Measurements from ENCODE around the gene LCP2.
"Not testable (repeated sequence)": the region's sequence is repeated elsewhere in the genome, so short reads cannot be mapped to it uniquely, and the experiment has no call there.

LCP2 gene

DNA sequence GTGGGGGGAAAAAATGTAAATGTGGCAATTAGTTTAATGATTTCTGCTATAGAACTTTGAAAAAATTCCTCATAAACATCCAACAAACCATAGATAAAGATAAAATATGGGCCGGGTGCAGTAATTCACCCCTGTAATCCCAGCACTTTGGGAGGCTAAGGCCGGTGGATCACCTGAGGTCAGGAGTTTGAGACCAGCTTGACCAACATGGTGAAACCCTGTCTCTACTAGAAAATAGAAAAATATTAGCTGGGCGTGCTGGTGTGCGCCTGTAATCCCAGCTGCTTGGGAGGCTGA, 48.7 kb downstream of the LCP2 start:
- not testable (repeated sequence) for DNase-seq (ENCODE audit: low read depth, low spot score)

DNA sequence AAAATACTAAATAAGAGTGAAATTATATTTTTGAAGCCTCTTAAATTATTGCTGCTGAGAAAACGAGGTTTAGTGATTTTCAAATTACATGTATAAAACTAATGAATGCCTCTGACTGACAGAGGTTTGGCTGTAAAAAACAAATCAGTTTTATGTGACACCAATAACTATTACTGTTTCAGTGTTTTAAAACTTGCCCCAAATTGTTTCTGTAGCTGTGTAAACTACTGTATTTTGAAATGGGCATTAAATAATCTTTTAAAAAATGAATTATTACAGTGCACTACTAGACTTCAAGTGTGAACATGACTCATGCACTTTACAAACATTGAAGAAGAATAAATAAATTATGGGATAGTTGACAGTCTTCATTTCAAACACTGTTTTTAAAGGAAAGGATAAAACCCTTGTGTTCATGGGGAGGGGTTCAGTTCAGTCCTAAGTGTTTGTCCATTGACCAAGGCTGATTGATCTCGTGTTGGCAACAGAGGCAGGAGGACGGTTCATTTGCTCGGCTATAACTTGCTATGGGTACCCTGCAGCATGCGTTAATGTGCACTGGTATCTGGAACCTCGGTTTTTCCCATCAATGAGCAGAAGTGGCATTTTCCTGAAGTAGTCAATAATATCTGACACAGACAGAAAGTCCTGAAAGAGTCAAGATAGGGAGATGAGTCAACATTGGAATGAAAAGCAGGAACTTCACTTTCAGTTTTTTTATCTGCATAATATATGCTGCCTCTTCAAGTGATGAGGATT, 49.2 kb downstream of the LCP2 start:
- no peak for DNase-seq (ENCODE audit: low read depth, low spot score)

DNA sequence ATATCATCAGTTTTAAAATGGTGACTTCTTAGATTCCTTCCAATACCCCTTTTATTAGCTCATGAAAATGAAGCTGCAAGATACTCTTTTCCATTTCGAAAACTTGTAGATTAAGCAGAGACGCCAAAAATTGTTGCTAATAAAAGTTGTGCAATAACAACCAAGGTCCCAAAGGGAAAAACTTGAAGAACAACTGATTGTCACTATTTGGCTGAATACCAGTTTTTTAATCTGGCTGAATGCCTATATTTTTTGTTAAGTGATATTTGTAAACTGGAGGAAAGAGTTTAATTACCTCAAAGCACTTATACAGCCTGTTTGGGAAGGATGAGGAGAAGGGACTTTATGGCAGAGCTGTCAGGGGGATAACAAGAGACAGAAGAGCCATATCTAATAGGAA, 50.2 kb downstream of the LCP2 start:
- no peak for DNase-seq (ENCODE audit: low read depth, low spot score)

DNA sequence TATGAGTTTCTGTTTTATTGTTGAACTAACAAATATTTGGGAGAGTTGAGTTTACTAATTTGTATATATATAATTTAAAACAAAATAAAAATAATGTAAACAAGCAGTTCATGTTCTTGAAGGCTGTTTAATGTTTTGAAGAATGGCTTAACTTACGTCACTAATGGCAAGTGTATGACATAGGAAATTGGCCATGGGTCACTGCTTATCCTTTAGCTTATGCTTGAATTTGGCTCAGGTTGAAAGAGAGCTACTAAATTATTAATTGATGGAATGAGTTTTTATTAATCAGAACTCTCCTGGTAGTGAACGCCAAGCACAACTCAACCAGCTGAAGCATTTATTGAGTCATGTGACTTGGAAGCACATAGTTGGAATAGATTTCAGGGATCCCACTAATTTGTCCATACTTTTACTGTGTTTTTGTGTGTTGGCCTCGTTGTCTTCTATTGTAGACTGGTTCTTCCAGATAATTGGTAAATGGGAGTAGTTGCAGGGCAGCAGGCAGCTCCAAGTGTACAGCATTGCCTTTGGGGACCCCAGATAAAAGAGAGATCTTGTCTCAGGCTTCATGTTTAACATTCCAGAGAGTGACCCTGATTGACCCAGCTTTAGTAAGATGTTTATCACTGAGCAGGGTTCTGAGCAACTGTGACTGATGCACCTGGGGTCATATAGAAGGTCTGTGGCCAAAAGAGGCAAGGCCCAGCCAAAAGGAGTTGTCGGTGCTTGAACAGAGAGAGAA, 51.3 kb downstream of the LCP2 start:
- DNase-seq (ENCODE audit: low read depth, low spot score) = no peak

DNA sequence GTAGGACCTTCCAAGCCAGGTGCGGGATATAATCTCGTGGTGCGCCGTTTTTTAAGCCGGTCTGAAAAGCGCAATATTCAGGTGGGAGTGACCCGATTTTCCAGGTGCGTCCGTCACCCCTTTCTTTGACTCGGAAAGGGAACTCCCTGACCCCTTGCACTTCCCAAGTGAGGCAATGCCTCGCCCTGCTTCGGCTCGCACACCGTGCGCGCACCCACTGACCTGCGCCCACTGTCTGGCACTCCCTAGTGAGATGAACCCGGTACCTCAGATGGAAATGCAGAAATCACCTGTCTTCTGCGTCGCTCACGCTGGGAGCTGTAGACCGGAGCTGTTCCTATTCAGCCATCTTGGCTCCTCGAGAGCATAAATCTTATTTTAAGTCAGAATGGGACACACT, 52.1 kb downstream of the LCP2 start:
- not testable (repeated sequence) for DNase-seq (ENCODE audit: low read depth, low spot score)

DNA sequence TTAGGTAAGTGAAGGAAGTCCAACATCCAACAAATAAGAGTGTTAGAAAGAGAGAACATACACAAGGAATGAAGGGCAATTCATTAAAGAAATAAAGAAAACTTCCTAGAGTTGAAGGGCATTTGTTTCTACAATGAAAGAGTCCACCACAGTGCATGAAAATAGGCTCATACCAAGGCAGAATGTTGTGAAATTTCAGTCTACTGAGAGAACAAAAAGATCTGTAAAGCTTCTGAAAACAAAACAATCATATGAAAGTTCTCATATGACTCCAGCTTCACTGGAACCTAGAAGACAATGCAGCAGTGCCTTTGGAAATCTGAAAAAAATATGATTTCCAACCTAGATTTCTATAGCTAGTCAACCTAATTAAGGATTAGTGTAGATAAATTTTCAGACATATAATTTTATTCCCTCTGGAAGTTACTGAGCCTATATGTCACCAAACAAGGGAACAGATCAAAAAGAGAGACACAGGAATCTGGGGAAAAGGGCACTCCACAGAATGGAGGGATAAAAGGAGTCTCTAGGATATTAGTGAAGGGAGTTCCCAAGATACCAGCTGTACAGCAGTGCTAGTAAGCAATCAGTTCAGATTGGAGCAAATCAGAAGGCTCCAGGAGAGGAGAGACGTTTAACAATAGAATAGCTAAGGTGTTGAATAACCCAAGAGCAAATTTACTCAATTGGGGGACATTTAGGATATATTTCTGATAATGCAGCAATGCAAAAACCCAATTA, 59.0 kb downstream of the LCP2 start:
- no peak for DNase-seq (ENCODE audit: low read depth, low spot score)

DNA sequence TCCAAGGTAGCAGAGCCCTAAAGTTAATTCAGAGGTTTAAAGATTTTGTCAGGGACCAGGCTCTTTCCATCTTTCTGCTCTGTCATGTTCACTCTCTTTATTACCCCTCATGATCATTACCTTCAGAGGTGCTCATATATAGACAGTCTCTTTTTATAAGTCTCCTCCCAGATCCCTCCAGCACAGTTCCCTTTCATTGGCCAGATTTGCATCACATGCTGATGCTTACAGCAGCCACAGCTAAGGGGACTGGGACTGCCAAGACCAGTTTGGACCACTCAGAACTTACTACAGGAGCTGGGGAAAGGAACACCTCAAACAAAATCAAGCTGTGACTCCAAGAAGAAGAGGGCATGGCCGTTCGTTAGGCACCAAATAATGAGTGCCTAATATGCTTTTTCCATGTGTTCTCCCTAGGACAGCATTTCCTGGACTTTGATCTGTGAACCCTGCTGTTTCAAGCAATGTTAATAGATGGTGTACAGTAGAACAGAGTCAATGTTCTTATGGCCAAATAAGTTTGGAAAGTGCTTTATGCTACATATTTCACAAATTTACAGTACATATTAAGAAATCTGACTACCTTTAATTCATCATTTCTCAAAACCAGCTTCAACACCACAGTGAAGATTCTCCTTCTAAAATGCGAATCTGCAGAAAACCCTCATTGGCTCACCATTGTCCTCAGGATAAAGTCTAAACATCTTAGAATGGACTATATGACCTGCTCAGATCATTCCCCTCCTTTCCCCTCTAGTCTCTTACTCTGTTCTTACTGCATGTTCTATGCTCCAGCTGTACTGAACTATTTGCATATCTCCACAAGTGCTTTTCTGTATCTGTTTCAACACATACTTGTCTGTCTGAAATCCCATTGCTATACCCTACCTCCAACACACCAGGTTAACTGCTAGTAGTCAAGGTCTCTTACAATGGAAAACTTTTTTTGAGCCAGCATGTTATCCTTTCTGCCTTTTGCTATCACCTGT, 61.4 kb downstream of the LCP2 start:
- no peak for DNase-seq (ENCODE audit: low read depth, low spot score)

DNA sequence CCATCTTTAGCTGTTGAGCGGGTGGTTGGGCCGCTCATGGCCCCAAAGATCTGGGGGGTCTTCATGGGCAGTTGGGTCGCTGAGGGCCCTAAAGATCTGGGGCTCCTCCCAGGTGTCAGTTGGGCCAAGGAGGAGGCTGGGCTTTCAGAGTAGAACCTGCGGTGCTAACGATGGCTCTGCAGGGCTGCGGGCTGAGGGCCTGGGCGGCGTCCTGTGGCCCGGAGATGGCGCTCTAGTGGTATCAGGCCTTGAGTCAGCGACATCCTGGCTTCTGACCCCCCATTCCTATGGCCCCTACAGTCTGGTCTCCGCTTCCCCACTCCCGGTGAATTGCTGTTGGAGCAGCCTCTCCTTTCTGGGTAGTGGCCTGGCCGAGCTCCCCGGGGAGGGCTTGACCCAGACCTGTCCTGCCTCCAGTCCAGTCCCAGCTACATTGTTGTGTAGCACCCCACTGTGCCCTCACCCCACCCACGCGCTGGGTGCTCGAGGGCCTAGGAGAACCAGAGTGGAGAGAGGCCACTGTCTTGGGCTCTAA, 64.2 kb downstream of the LCP2 start:
- DNase-seq (ENCODE audit: low read depth, low spot score) = no peak

DNA sequence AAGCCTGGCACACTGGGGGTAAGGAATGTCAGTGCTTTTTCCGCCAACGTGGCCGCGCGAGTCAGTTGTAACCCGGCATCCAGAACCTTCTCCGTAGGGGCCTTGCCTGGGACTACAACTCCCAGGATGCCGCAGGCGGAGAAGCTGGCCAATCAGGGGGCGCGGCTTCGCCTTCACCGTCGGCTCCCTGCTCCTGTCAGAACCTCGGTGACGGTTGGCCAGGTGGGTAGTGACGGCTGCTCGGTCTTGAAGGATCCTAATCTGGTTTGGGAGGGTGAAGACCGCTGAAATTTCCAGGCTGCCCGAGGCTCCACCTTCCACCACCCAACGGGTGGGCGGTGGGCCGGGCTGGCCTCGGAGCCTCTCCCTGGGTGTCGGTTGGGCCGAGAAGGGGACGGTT, 64.8 kb downstream of the LCP2 start, which contains the start of gene C5orf58:
Gene C5orf58, plus strand, starts transcription at position 200 of the 400 bp plus-strand sequence. CDS start 1,992 bp downstream, outside the sequence.
- no peak for DNase-seq (ENCODE audit: low read depth, low spot score)

DNA sequence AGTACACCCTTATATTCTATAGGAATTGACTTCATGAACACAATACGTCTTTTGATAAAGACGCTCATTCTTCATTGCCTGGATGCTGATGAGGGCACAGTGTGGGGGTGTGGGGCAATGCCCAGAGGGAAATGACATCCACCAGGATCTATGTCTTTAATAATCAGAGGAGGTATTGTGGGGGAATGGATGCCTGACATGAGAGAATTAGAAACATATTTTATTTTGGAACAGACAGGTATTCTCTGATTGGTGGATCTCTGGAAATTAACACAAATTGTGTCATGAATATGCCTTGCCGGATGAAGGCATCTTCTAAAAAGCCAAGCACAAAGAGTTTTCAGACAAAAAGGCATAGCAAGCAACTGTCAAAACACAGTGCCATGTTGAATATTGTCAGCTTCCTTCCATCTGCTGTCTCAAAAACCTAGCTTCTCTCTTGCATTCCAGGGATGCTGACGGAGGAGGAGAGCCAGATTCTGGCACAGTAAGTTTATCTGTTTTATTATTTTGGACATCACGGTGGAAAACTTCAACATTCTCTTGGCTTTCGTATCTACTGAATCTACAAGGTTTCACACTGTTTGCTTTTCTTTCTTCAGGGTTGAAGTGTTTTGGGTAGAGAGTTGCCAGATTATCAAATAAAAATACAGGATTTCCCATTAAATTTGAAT, 68.7 kb downstream of the LCP2 start:
- no peak for DNase-seq (ENCODE audit: low read depth, low spot score)

DNA sequence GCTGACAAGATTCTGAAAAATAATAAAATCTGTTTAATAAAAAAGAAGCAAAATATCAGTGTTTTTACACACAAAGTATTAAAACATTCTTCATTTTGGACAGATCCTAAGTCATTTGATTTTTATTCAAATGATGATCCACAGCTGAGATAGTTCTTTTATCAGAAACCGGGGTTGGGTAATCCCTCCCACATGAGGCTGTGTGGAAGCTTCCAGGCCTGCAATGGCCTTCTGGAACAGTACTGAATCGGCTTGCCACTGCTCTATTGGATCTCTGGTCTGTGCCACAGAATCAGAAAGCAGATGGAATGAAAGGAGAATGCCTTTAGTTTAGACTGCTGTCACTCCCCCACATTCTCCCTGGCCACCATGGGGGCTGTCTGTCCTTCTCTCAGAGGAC, 70.9 kb downstream of the LCP2 start:
- DNase-seq (ENCODE audit: low read depth, low spot score) = no peak

DNA sequence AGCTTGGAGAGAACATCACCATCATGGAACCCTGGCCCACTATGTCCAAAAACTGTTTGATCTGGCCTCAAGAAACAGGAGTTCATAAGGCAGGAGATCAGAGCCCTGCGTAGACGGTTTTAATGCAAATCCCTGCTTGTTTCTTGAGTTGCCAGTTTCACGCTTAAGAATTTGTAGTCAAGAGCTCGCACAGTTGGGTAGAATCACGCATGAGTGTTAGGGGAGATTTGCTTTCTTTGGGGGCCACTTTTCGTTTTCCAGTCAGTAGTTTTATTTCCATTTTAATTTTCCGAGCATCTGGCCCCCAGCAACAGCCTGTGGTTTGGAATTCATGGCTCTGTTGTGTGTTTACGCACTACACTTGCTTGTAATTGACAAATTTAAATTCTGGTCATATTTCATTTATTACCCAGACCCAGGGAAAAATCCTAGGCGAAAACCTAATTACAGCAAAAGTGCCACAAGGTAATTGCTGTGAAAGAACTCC, 71.4 kb downstream of the LCP2 start:
- DNase-seq (ENCODE audit: low read depth, low spot score) = no peak

DNA sequence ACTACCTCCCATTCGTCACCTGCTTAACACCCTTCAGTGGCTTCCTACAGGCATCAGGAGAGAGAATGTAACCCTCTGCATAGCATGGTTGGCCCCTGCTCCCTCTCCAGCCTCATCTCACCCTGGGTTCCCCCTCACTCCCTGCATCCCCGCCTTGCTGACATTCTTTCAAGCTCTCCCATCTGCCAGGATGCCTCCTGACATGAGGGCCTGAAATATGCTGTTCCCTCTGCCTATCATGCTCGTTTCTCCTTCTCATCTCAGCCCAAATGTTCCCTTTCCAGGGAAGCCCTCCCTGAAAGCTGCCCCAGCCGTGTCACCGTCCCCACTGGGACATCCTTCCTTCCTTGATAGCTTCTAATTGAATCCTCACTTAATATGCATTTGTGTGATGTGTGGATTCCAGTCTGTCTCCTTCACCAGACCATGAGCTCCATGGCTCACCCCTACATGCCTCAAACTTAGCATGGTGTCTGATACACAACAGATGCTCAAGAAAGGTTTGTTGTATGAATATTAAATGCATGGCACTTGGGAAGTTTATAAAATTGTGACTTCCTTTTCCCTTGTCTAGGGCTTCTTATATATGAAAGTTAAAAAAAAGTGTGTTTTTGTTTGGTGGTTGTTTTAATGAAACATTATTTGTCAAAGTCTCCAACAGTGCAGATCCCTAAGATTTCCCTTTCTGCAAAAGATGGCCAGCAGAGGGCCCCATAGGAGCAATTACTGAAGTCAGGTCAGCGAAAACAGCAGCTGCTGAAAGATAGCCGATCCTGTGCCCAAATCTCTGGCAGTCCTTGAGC, 72.0 kb downstream of the LCP2 start:
- peak; percentile 59 for DNase-seq (ENCODE audit: low read depth, low spot score)

DNA sequence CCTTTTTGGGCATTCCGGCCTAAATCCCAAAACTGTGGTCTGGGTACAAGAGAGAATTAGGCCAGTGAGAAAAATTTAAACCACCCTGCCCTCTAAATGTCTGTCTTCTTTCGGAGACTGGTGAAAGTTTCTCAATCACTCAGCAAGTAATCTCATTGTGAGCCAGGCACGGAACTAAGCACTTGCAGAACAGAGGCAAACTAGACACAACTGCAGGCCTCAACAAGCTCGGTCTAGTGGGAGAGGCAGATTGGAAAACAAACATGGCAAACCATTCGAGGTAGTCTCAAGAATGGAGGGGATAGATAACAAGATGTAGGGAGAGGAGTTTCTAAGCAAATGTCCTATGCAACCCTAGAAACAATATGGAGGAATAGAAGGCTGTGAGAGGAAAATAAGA, 73.7 kb downstream of the LCP2 start:
- DNase-seq (ENCODE audit: low read depth, low spot score) = no peak

DNA sequence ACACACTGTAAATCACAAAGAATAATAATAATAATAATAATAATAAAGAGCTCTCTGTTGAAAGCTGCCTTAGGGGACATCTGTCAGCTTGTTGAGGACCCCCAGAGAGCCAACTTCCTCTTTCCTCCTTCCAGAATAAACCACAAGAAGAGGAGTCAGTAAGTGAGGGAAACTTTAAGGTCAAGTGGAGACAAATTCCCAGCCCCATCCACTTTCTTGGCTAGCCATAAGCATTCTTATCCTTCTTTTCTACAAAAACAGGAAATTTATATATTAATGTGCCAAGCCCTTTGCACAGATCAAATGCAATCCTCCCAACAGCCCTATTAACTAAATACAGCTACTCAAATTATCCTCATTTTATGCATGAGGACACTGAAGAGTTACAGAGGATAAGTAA, 74.2 kb downstream of the LCP2 start:
- no peak for DNase-seq (ENCODE audit: low read depth, low spot score)

DNA sequence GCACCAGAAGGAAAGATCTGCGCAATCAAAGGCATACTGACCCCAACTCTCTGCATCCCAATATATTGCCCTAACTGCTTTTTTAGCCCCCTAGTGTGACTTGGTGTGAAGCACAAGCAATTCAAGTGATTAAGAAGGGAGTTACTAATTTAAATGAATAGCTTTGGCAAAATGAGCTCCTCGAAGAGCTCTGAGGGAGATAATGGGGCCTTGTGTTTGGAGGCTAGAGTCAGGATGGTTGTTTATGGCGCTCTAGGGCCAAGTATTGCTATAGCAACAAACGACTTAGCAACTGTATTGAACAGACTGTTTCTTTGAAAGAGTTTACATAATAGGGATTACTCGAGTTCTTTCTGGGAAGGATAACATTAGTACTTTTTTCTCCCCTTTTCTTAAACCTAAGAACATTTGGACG, 76.2 kb downstream of the LCP2 start:
- no peak for DNase-seq (ENCODE audit: low read depth, low spot score)

DNA sequence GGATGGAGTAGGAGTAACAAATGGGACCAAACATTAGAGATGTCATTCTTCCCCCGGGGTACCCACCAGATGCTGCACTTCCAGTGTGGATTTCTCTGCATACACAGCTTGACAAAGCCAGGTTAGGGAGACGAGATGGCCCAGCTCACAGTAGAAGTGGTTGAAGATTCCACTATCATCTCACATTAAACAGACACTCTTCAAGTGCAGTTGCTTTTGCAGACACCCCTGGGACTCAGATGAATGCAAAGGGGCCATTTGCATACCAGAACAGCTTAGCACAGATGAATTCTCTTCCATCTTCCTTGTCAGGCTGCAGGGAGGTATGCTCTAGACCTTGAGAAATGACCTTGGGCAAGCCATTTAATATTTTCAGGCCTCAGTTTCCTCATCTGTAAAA, 77.4 kb downstream of the LCP2 start:
- DNase-seq (ENCODE audit: low read depth, low spot score) = no peak

DNA sequence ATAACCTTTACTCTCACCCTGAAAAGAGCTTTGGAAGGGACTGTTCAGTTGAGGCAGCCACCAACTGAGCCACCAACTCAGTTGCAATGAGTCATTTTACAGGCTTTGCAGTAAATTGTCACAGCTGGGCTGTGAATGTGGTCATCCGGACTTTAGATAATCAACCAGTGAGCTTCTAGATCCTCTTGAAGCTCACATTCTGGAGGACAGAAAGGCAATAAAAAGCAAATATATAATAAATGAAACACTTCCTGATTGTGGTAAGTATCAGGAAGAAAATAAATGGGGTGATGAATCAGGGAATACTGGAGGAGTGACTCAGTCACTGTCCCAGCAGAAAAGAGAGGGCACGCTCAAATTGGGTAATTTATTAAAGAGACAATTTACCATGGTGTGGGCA, 78.0 kb downstream of the LCP2 start:
- DNase-seq (ENCODE audit: low read depth, low spot score) = no peak

DNA sequence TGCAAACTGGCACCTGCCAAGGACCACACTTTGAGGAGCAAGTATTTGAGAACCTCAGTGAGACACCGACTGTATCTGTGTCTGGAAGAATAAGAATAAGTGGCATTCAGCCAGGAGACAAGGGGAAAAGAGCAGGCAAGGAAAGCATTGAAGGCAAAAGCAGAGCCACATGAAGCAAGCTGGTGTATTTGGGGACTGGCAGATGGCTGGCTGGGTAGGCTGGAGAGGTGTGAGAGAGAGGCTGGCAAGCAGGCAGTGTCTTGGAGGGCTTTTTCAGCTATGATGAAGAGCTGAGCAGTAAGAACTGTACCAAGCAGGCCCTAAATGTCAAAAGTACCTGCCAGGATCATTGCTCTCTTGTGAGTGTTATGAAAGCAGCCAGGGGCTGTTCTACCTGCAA, 78.9 kb downstream of the LCP2 start:
- DNase-seq (ENCODE audit: low read depth, low spot score) = no peak

DNA sequence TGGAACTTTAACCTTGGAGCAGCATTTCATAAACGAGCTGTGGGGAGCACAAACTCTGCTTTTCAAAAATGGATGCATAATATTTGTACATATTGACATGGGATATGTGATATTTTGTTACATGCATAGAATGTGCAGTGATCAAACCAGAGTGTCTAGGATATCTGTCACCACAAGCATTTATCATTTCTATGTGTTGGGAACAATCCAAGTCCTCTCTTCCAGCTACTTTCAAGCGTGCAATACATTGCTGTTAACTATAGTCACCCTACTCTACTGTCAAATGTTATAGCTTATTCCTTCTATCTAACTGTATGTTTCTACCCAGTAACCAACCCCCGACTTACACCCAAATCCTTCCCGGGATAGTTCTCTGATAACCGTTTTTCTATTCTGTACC, 79.7 kb downstream of the LCP2 start:
- DNase-seq (ENCODE audit: low read depth, low spot score) = no peak
